Measurements from ENCODE around the gene STRA8. TPM values are rescaled to one million over a fixed set of nuclear protein-coding genes. Genes with fewer than 3 reads are reported as not detected.

The STRA8 gene
- total RNA-seq, 3 donors from 2014 or later: not detected

- ATAC-seq (no peak), DNase-seq (no peak)
- H3K4me1 ChIP-seq (ENCODE audit: low read depth): peaks cover 5% of the 10 kb centered on the region
- intact Hi-C loops (cut with DNase I, micrococcal nuclease): no loop called here
- no peaks in the 10 kb centered on the region for H3K9me3 ChIP-seq
- H3K4me3 ChIP-seq: no peak overlapping the region
- TF ChIP-seq CTCF (IDR thresholded peaks at IDR 0.05): no peak
- no peaks in the 10 kb centered on the region for H3K36me3 ChIP-seq (ENCODE audit: low read depth)
These were observed 17.9 kb upstream of the STRA8 start for GRCh38 chr7:135215698-135216097.

- intact Hi-C loops (cut with DNase I, micrococcal nuclease): no loop called here
- peaks cover 5% of the 10 kb centered on the region for H3K4me1 ChIP-seq (ENCODE audit: low read depth)
- H3K9me3 ChIP-seq: no peaks in the 10 kb centered on the region
- ATAC-seq: peak; percentile 97
- DNase-seq: peak in 1 of 3 donors; percentile 34
- H3K36me3 ChIP-seq (ENCODE audit: low read depth): no peaks in the 10 kb centered on the region
- TF ChIP-seq CTCF (IDR thresholded peaks at IDR 0.05): no peak
- no peak overlapping the region for H3K4me3 ChIP-seq
These were observed 15.8 kb upstream of the STRA8 start for GRCh38 chr7:135217645-135218509.

GRCh38 chr7:135224027-135224426 lies 9.6 kb upstream of the STRA8 start:
- intact Hi-C loops (cut with DNase I, micrococcal nuclease): no loop called here
- ATAC-seq (no peak), DNase-seq (no peak)
- no peak for TF ChIP-seq CTCF (IDR thresholded peaks at IDR 0.05)
- Histone ChIP-seq H3K4me3 (no peak overlapping the region), H3K9me3 (no peaks in the 10 kb centered on the region), H3K4me1 (ENCODE audit: low read depth) (no peaks in the 10 kb centered on the region), H3K36me3 (ENCODE audit: low read depth) (no peaks in the 10 kb centered on the region)

GRCh38 chr7:135231686-135232085 lies 2.0 kb upstream of the STRA8 start:
- TF ChIP-seq CTCF (IDR thresholded peaks at IDR 0.05): no peak
- H3K4me3 ChIP-seq: no peak overlapping the region
- no peaks in the 10 kb centered on the region for H3K4me1 ChIP-seq (ENCODE audit: low read depth)
- ATAC-seq (no peak), DNase-seq (no peak)
- intact Hi-C loops (cut with DNase I, micrococcal nuclease): no loop called here
- no peaks in the 10 kb centered on the region for H3K9me3 ChIP-seq
- H3K36me3 ChIP-seq (ENCODE audit: low read depth): no peaks in the 10 kb centered on the region

DNA sequence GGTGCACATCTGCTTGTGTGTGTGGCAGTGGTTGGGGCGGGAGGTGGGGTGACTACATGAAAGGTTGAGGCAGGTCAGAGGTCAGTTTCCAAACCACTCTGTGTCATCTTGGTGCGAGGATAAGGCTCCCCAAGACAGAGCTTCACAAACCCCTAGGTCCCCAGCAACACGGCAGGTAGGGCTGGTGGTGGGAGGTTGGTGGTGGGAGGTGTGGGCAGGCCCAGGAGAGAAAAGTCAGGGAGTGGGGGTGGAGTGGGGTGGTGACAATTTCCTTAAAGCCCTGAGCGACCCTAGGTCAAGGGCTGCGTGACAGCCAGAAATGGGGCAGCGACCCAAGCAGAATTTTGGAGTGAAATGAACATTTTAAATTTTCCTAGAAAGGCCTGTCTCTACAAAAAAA lies 1.6 kb upstream of the STRA8 start:
- no peak for ATAC-seq
- no peak for DNase-seq
- H3K4me3 ChIP-seq: no peak overlapping the region
- H3K4me1 ChIP-seq (ENCODE audit: low read depth): no peaks in the 10 kb centered on the region
- intact Hi-C loops (cut with DNase I, micrococcal nuclease): no loop called here
- TF ChIP-seq CTCF (IDR thresholded peaks at IDR 0.05): no peak
- no peaks in the 10 kb centered on the region for H3K9me3 ChIP-seq
- no peaks in the 10 kb centered on the region for H3K36me3 ChIP-seq (ENCODE audit: low read depth)
